HEK293 (cell line): ENCODE results near the gene MAP3K15.

Source experiments
- CTCF ChIA-PET: fragments of 350-600 bp; formaldehyde crosslinking; extraction: SDS; loops from one replicate; lab custom pipeline; 2021; ENCODE audit warnings: antibody characterized with exemption; lab: Yijun Ruan, JAX
- POLR2A ChIA-PET: fragments of 300-600 bp; formaldehyde crosslinking; extraction: SDS; loops from one replicate; lab custom pipeline; 2020; ENCODE audit warnings: antibody characterized with exemption, inconsistent platforms; lab: Yijun Ruan, JAX
- H3K27ac ChIP-seq: fragments of 200-500 bp; sonication (Bioruptor generic); 2 replicates; pipeline ENCODE4 v1.5.1; 2014; ENCODE audit warnings: low read depth, low read length, control low read depth, inconsistent platforms; ENCODE audit errors: extremely low read depth
- H3K36me3 ChIP-seq, 2 experiments: fragments of 200-500 bp in 1 of 2; sonication (Bioruptor generic) in 1 of 2; 1 replicate in 1 of 2; 2 replicates in 1 of 2; pipeline ENCODE4 v1.5.1; 2014 to 2017; ENCODE audit warnings: inconsistent platforms in 2 of 2, low read length in 2 of 2; ENCODE audit not compliant: control insufficient read depth in 2 of 2, insufficient read depth in 1 of 2
- H3K4me1 ChIP-seq: fragments of 200-500 bp; sonication (Bioruptor generic); 2 replicates; pipeline ENCODE4 v1.5.1; 2014; ENCODE audit warnings: mild to moderate bottlenecking, low read length, inconsistent platforms; ENCODE audit not compliant: control insufficient read depth, insufficient read depth
- H3K4me3 ChIP-seq: 2 replicates; pipeline ENCODE4 v1.5.1; 2011; ENCODE audit warnings: low read depth, mild to moderate bottlenecking, control low read depth, low read length, moderate library complexity
- H3K9me3 ChIP-seq: fragments of 200-500 bp; sonication (Bioruptor generic); 2 replicates; pipeline ENCODE4 v1.5.1; 2014; ENCODE audit warnings: low read depth, low read length, inconsistent platforms; ENCODE audit not compliant: control insufficient read depth, insufficient read depth
- FEZF1 ChIP-seq: fragments of 450-650 bp; formaldehyde crosslinking; IDR thresholded peaks from 2 replicates; pipeline ENCODE4 v1.5.1; 2016; ENCODE audit warnings: missing biosample characterization, missing genetic modification characterization
- GLI2 ChIP-seq: fragments of 450-650 bp; formaldehyde crosslinking; IDR thresholded peaks from 2 replicates; pipeline ENCODE4; 2017; ENCODE audit warnings: missing biosample characterization, missing genetic modification characterization, low read depth, borderline replicate concordance
- HOXA7 ChIP-seq: sonication (generic); formaldehyde crosslinking; IDR thresholded peaks from 2 replicates; pipeline ENCODE4 v1.8.1; 2022; ENCODE audit warnings: missing genetic modification reagents, borderline replicate concordance
- KLF10 ChIP-seq: fragments of 450-650 bp; IDR thresholded peaks from 2 replicates; pipeline ENCODE4 v1.5.1; 2018; ENCODE audit warnings: missing biosample characterization, mild to moderate bottlenecking, missing genetic modification characterization
- MEIS1 ChIP-seq: sonication (generic); formaldehyde crosslinking; IDR thresholded peaks from 2 replicates; pipeline ENCODE4 v1.8.1; 2022; ENCODE audit warnings: missing genetic modification reagents, mild to moderate bottlenecking, borderline replicate concordance
- OSR2 ChIP-seq: fragments of 450-650 bp; formaldehyde crosslinking; IDR thresholded peaks from 2 replicates; pipeline ENCODE4 v1.5.1; 2016; ENCODE audit warnings: missing biosample characterization, missing genetic modification characterization
- SCRT2 ChIP-seq: fragments of 450-650 bp; formaldehyde crosslinking; IDR thresholded peaks from 2 replicates; pipeline ENCODE4 v1.5.1; 2016; ENCODE audit warnings: missing biosample characterization, missing genetic modification characterization
- SP2 ChIP-seq: fragments of 450-650 bp; formaldehyde crosslinking; IDR thresholded peaks from 2 replicates; pipeline ENCODE4 v1.5.1; 2016; ENCODE audit warnings: missing biosample characterization, missing genetic modification characterization
- ZFHX2 ChIP-seq: fragments of 450-650 bp; formaldehyde crosslinking; conservative IDR thresholded peaks from 2 replicates; pipeline ENCODE4 v1.5.1; 2016; ENCODE audit warnings: missing biosample characterization, missing genetic modification characterization
- ZIC2 ChIP-seq: fragments of 450-650 bp; formaldehyde crosslinking; IDR thresholded peaks from 2 replicates; pipeline ENCODE4 v1.5.1; 2016; ENCODE audit warnings: missing biosample characterization, missing genetic modification characterization
- ZNF248 ChIP-seq: fragments of 450-650 bp; formaldehyde crosslinking; IDR thresholded peaks from 2 replicates; pipeline ENCODE4 v1.5.1; 2017; ENCODE audit warnings: missing biosample characterization, missing genetic modification characterization
- ZNF266 ChIP-seq: fragments of 450-650 bp; formaldehyde crosslinking; IDR thresholded peaks from 2 replicates; pipeline ENCODE4 v1.5.1; 2016; ENCODE audit warnings: missing biosample characterization, missing genetic modification characterization, low read depth
- ZNF292 ChIP-seq: fragments of 450-650 bp; formaldehyde crosslinking; IDR thresholded peaks from 2 replicates; pipeline ENCODE4 v1.5.1; 2016; ENCODE audit warnings: low read depth, missing biosample characterization, missing genetic modification characterization, borderline replicate concordance
- ZNF341 ChIP-seq: fragments of 450-650 bp; formaldehyde crosslinking; IDR thresholded peaks from 2 replicates; pipeline ENCODE4; 2016; ENCODE audit warnings: low read depth, missing biosample characterization, missing genetic modification characterization
- ZNF37A ChIP-seq: fragments of 450-650 bp; IDR thresholded peaks from 2 replicates; pipeline ENCODE4 v1.5.1; 2018; ENCODE audit warnings: missing biosample characterization, missing genetic modification characterization
- ZNF404 ChIP-seq: fragments of 450-650 bp; formaldehyde crosslinking; IDR thresholded peaks from 2 replicates; pipeline ENCODE4 v1.5.1; 2017; ENCODE audit warnings: missing biosample characterization, missing genetic modification characterization
- ZNF510 ChIP-seq: fragments of 450-650 bp; formaldehyde crosslinking; IDR thresholded peaks from 2 replicates; pipeline ENCODE4 v1.5.1; 2018; ENCODE audit warnings: mild to moderate bottlenecking, missing genetic modification characterization, missing biosample characterization; ENCODE audit not compliant: insufficient replicate concordance
- ZNF521 ChIP-seq: fragments of 450-650 bp; formaldehyde crosslinking; IDR thresholded peaks from 2 replicates; pipeline ENCODE4 v1.5.1; 2017; ENCODE audit warnings: missing biosample characterization, mild to moderate bottlenecking, missing genetic modification characterization
- ZNF561 ChIP-seq: fragments of 450-650 bp; IDR thresholded peaks from 2 replicates; pipeline ENCODE4 v1.5.1; 2018; ENCODE audit warnings: missing biosample characterization, missing genetic modification characterization, borderline replicate concordance
- ZNF658 ChIP-seq: fragments of 450-650 bp; formaldehyde crosslinking; IDR thresholded peaks from 2 replicates; pipeline ENCODE4; 2016; ENCODE audit warnings: missing biosample characterization, missing genetic modification characterization
- ZNF776 ChIP-seq: fragments of 450-650 bp; formaldehyde crosslinking; IDR thresholded peaks from 2 replicates; pipeline ENCODE4 v1.5.0; 2017; ENCODE audit warnings: missing biosample characterization, missing genetic modification characterization, borderline replicate concordance
- ZNF843 ChIP-seq: fragments of 450-650 bp; formaldehyde crosslinking; IDR thresholded peaks from 2 replicates; pipeline ENCODE4 v1.5.1; 2016; ENCODE audit warnings: missing biosample characterization, missing genetic modification characterization
- ZSCAN30 ChIP-seq: fragments of 450-650 bp; IDR thresholded peaks from 2 replicates; pipeline ENCODE4 v1.5.1; 2018; ENCODE audit warnings: missing biosample characterization, mild to moderate bottlenecking, missing genetic modification characterization, moderate library complexity
- TF ChIP-seq, protein P1 (sequence below): fragments of 450-650 bp; IDR thresholded peaks from 2 replicates; pipeline ENCODE4 v1.5.1; 2018; ENCODE audit warnings: missing biosample characterization, mild to moderate bottlenecking, missing genetic modification characterization
- TF ChIP-seq, protein P2 (sequence below): fragments of 450-650 bp; formaldehyde crosslinking; IDR thresholded peaks from 2 replicates; pipeline ENCODE4 v1.5.1; 2016; ENCODE audit warnings: missing biosample characterization, missing genetic modification characterization, low read depth
- TF ChIP-seq, protein P3 (sequence below): fragments of 450-650 bp; formaldehyde crosslinking; IDR thresholded peaks from 2 replicates; pipeline ENCODE4 v1.5.1; 2016; ENCODE audit warnings: missing biosample characterization, missing genetic modification characterization, borderline replicate concordance
- TF ChIP-seq, protein P4 (sequence below): fragments of 450-650 bp; formaldehyde crosslinking; optimal IDR thresholded peaks from 2 replicates; pipeline ENCODE3; 2016; ENCODE audit warnings: missing biosample characterization, mild to moderate bottlenecking, missing genetic modification characterization

MAP3K15 gene

DNA sequence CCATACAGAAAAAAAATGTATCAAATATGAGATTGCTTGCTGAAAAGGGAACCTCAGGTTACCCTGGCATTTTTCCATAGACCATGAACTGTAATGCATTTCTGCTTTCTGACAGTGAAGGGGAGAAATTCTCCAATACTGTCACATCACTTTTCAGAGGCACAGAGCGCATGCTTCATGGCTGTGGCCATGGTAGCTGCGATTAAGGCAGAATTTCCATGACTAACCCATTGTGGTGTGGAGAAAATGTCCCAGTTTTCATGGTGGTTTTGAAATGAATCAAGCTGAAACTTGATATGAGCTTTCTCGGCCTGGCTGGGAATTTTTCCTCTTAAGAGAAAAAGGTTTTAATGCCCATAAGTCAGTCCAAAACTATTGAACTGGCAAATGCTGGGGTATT lies 39.5 kb upstream of the MAP3K15 start:
- Histone ChIP-seq H3K36me3 (no peaks in the 10 kb centered on the region), H3K4me3 (no peak overlapping the region), H3K9me3 (no peaks in the 10 kb centered on the region), H3K27ac (no peak overlapping the region), H3K4me1 (no peaks in the 10 kb centered on the region)
- ChIA-PET CTCF (interaction anchor here (0.6 to 1.7 kb wide), 3 partner anchors 9 to 1012 kb away, joined by 3 to 6 read pairs (median 3); no protein-coding TSS in a partner anchor), POLR2A (no interaction called here)
- no peak for TF ChIP-seq ZNF292 (tag by site-specific recombination)
- no peak for TF ChIP-seq HOXA7 (CRISPR knock-in tag)
- TF ChIP-seq, protein P1, sequence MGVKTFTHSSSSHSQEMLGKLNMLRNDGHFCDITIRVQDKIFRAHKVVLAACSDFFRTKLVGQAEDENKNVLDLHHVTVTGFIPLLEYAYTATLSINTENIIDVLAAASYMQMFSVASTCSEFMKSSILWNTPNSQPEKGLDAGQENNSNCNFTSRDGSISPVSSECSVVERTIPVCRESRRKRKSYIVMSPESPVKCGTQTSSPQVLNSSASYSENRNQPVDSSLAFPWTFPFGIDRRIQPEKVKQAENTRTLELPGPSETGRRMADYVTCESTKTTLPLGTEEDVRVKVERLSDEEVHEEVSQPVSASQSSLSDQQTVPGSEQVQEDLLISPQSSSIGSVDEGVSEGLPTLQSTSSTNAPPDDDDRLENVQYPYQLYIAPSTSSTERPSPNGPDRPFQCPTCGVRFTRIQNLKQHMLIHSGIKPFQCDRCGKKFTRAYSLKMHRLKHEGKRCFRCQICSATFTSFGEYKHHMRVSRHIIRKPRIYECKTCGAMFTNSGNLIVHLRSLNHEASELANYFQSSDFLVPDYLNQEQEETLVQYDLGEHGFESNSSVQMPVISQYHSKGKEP (tag by site-specific recombination), result no peak
- TF ChIP-seq MEIS1 (CRISPR knock-in tag), result no peak
- TF ChIP-seq ZNF341 (tag by site-specific recombination), result no peak

DNA sequence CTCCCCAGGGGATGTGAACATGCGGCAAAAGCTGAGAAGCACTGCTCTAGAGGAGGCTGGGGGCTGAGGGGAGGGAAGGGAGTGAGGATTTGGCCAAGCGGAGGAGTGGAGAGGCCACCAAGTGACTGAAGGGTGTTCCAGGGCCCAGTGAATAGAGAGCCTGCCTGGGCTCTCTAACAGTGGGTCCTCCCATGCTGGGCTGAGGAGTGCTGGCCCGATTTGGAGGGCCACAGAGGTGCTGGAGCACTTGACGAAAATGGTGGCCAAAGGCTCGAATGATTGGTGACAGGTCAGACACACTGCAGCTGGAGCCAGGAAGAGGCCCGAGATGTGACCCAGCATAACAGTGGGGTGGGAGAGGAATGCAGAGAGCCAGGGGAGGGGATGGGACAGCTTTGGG lies 37.5 kb upstream of the MAP3K15 start:
- Histone ChIP-seq H3K4me3 (no peak overlapping the region), H3K4me1 (no peaks in the 10 kb centered on the region), H3K27ac (no peak overlapping the region), H3K9me3 (no peaks in the 10 kb centered on the region), H3K36me3 (no peaks in the 10 kb centered on the region)
- POLR2A ChIA-PET, result no interaction called here
- CTCF ChIA-PET, result interaction anchor here (0.6 kb wide), 1 partner anchor 115 kb away, joined by 4 read pairs; no protein-coding TSS in a partner anchor
- TF ChIP-seq ZNF776 (tag by site-specific recombination) (no peak), ZNF510 (tag by site-specific recombination) (no peak), ZNF37A (tag by site-specific recombination) (no peak), ZNF248 (tag by site-specific recombination) (no peak), FEZF1 (tag by site-specific recombination) (no peak), ZIC2 (tag by site-specific recombination) (no peak)
- TF ChIP-seq, protein P2, sequence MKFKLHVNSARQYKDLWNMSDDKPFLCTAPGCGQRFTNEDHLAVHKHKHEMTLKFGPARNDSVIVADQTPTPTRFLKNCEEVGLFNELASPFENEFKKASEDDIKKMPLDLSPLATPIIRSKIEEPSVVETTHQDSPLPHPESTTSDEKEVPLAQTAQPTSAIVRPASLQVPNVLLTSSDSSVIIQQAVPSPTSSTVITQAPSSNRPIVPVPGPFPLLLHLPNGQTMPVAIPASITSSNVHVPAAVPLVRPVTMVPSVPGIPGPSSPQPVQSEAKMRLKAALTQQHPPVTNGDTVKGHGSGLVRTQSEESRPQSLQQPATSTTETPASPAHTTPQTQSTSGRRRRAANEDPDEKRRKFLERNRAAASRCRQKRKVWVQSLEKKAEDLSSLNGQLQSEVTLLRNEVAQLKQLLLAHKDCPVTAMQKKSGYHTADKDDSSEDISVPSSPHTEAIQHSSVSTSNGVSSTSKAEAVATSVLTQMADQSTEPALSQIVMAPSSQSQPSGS (tag by site-specific recombination), result no peak

DNA sequence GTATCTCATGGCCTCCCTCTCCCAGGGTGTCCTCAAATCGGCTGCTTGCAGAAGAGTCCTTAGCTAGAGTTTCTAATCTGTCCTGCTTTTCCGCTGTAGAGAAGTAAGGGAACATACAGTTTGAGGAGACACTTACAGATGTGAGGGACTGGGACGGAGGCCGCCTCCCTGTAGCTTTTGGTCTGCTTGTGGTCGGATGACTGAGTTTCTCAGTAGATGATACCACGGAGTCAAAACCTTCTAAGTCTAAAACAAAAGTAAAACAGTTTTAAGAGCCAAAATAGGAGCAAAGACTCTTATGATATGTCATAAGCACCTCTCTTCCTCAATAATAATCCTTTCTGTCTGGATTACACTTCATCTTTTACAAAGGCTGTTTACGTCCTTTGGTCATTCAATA lies 34.5 kb upstream of the MAP3K15 start:
- no peak for TF ChIP-seq ZNF266 (tag by site-specific recombination)
- TF ChIP-seq ZNF521 (tag by site-specific recombination), result no peak
- no peak for TF ChIP-seq GLI2 (tag by site-specific recombination)
- no peak for TF ChIP-seq ZNF404 (tag by site-specific recombination)
- TF ChIP-seq MEIS1 (CRISPR knock-in tag), result no peak
- TF ChIP-seq ZNF843, result no peak
- TF ChIP-seq ZFHX2 (tag by site-specific recombination), result no peak
- TF ChIP-seq, protein P3, sequence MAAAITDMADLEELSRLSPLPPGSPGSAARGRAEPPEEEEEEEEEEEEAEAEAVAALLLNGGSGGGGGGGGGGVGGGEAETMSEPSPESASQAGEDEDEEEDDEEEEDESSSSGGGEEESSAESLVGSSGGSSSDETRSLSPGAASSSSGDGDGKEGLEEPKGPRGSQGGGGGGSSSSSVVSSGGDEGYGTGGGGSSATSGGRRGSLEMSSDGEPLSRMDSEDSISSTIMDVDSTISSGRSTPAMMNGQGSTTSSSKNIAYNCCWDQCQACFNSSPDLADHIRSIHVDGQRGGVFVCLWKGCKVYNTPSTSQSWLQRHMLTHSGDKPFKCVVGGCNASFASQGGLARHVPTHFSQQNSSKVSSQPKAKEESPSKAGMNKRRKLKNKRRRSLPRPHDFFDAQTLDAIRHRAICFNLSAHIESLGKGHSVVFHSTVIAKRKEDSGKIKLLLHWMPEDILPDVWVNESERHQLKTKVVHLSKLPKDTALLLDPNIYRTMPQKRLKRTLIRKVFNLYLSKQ (tag by site-specific recombination), result no peak
- TF ChIP-seq ZNF37A (tag by site-specific recombination), result no peak
- no peak for TF ChIP-seq SP2
- no peak for TF ChIP-seq ZNF292 (tag by site-specific recombination)
- TF ChIP-seq OSR2 (tag by site-specific recombination), result no peak
- no peak for TF ChIP-seq ZSCAN30 (tag by site-specific recombination)
- no peak for TF ChIP-seq ZNF561
- no peak for TF ChIP-seq KLF10
- no peak for TF ChIP-seq ZNF658
- no peak for TF ChIP-seq SCRT2 (tag by site-specific recombination)
- TF ChIP-seq, protein P4, sequence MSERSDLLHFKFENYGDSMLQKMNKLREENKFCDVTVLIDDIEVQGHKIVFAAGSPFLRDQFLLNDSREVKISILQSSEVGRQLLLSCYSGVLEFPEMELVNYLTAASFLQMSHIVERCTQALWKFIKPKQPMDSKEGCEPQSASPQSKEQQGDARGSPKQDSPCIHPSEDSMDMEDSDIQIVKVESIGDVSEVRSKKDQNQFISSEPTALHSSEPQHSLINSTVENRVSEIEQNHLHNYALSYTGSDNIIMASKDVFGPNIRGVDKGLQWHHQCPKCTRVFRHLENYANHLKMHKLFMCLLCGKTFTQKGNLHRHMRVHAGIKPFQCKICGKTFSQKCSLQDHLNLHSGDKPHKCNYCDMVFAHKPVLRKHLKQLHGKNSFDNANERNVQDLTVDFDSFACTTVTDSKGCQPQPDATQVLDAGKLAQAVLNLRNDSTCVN, result no peak
- TF ChIP-seq, all 188 proteins: peak for 0
- H3K36me3 ChIP-seq, result no peaks in the 10 kb centered on the region
- H3K9me3 ChIP-seq, result no peaks in the 10 kb centered on the region
- H3K4me1 ChIP-seq, result no peaks in the 10 kb centered on the region
- no peak overlapping the region for H3K27ac ChIP-seq
- no peak overlapping the region for H3K4me3 ChIP-seq
- ChIA-PET CTCF (interaction anchor here (1.2 kb wide), 1 partner anchor 14 kb away, joined by 4 read pairs; no protein-coding TSS in a partner anchor), POLR2A (no interaction called here)
